Dendritic cell treated with granulocyte-macrophage colony-stimulating factor and Interleukin-4, amounts not matched to agents 40 ng/mL and 50 ng/mL, for 4 days (primary cell): Measurements from ENCODE around the gene BLM.

Experiments used
- H3K27ac Mint-ChIP-seq: one replicate; pipeline ENCODE4 v1.8.0; 2022; ENCODE audit warnings: mild to moderate bottlenecking, mixed read lengths
- H3K27me3 Mint-ChIP-seq: one replicate; pipeline ENCODE4 v1.8.0; 2022; ENCODE audit warnings: mild to moderate bottlenecking, mixed read lengths
- H3K36me3 Mint-ChIP-seq: one replicate; pipeline ENCODE4 v1.8.0; 2022; ENCODE audit warnings: low read depth, mixed read lengths
- H3K4me1 Mint-ChIP-seq: one replicate; pipeline ENCODE4 v1.8.0; 2022; ENCODE audit warnings: low read depth, mixed read lengths
- H3K4me3 Mint-ChIP-seq: one replicate; pipeline ENCODE4 v1.8.0; 2022; ENCODE audit warnings: mild to moderate bottlenecking, moderate library complexity, mixed read lengths
- H3K9me3 Mint-ChIP-seq: one replicate; pipeline ENCODE4 v1.8.0; 2022; ENCODE audit warnings: mixed read lengths
- intact Hi-C: fragments of 100-400 bp; cut with micrococcal nuclease; formaldehyde crosslinking; loops from one replicate; pipeline ENCODE4 v1.15.0; 2022

BLM gene

DNA sequence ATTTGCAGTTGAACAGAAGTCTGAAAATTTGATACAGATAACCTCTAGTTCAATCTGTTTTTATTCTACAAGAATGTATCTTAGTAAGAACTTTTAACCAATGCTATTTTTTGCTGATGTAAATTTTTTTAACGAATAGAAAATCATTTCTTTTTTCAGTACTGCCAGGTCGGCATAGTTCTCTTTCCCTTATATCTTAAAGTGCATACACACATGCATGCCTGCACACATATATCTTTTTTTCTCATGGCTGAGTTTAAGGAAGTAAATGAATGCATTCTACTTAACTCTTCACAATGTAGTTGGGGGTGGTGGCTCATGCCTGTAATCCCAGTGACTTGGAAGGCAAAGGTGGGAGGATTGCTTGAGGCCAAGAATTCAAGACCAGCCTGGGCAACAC lies 48.4 kb downstream of the BLM start:
- no peaks in the 10 kb centered on the region for H3K27me3 Mint-ChIP-seq
- intact Hi-C loops = no loop called here
- H3K9me3 Mint-ChIP-seq = no peaks in the 10 kb centered on the region
- peaks cover 11% of the 10 kb centered on the region for H3K4me1 Mint-ChIP-seq
- H3K27ac Mint-ChIP-seq = no peak overlapping the region
- H3K36me3 Mint-ChIP-seq = peaks cover 6% of the 10 kb centered on the region
- H3K4me3 Mint-ChIP-seq = no peak overlapping the region

GRCh38 chr15:90765966-90766365 lies 48.8 kb downstream of the BLM start:
- peaks cover 6% of the 10 kb centered on the region for H3K36me3 Mint-ChIP-seq
- H3K4me1 Mint-ChIP-seq = peaks cover 11% of the 10 kb centered on the region
- no peaks in the 10 kb centered on the region for H3K9me3 Mint-ChIP-seq
- no peak overlapping the region for H3K27ac Mint-ChIP-seq
- H3K27me3 Mint-ChIP-seq = no peaks in the 10 kb centered on the region
- intact Hi-C loops = no loop called here
- no peak overlapping the region for H3K4me3 Mint-ChIP-seq

DNA sequence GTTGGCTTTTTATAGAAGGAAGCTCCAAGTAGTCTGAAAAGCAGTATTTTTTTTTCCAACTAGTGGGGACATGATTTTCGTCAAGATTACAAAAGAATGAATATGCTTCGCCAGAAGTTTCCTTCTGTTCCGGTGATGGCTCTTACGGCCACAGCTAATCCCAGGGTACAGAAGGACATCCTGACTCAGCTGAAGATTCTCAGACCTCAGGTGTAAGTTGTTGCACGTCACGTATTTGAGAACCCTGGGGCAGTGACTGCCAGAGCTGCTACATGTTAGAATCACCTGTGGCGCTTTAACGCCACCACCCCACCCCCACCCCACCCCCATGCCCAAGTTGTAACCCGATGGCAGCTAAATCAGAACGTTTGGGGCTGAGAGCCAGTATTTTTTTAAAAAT lies 52.2 kb downstream of the BLM start:
- H3K27me3 Mint-ChIP-seq = no peaks in the 10 kb centered on the region
- H3K36me3 Mint-ChIP-seq = peaks cover 6% of the 10 kb centered on the region
- no peaks in the 10 kb centered on the region for H3K9me3 Mint-ChIP-seq
- H3K4me3 Mint-ChIP-seq = no peak overlapping the region
- no peaks in the 10 kb centered on the region for H3K4me1 Mint-ChIP-seq
- intact Hi-C loops = no loop called here
- H3K27ac Mint-ChIP-seq = no peak overlapping the region

GRCh38 chr15:90773485-90773884 lies 56.3 kb downstream of the BLM start:
- H3K27me3 Mint-ChIP-seq = no peaks in the 10 kb centered on the region
- no peak overlapping the region for H3K27ac Mint-ChIP-seq
- intact Hi-C loops = no loop called here
- no peaks in the 10 kb centered on the region for H3K9me3 Mint-ChIP-seq
- H3K4me3 Mint-ChIP-seq = no peak overlapping the region
- no peaks in the 10 kb centered on the region for H3K36me3 Mint-ChIP-seq
- peaks cover 5% of the 10 kb centered on the region for H3K4me1 Mint-ChIP-seq

DNA sequence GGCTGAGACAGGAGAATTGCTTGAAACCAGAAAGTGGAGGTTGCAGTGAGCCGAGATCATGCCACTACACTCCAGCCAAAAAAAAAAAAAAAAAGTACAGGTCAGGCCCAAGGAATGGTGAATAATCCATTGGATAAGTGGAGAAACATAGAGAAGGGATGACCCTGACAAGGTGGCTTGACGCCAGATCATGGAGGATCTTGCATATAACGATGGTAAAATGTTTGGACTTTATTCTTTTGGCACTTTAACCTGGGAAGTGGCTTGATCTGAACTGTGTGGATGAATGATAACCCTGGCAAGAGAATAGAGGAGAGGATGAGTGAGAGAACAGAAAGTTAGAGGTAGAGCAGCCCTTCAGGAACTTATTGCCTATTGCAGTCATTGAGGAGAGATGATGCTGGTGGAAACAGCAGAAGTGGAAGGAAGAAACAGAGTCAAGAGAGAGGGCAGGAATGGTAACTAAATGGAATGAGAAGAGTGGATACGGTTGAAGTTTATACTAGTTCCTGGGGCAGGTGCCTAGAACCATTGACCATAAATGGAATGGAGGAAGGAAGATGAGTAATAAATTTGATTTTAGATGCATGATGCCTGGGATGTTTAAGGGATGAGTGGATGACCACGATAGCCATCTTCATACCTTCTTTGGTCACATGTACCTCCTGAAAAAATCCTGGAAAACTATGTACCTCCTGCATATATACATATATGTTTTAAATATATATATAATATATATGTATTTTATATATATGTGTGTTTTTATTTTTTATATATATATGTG lies 57.8 kb downstream of the BLM start:
- Mint-ChIP-seq H3K4me3 (no peak overlapping the region), H3K9me3 (no peaks in the 10 kb centered on the region), H3K27ac (no peak overlapping the region), H3K27me3 (no peaks in the 10 kb centered on the region), H3K4me1 (peaks cover 9% of the 10 kb centered on the region), H3K36me3 (no peaks in the 10 kb centered on the region)
- intact Hi-C loops = no loop called here

DNA sequence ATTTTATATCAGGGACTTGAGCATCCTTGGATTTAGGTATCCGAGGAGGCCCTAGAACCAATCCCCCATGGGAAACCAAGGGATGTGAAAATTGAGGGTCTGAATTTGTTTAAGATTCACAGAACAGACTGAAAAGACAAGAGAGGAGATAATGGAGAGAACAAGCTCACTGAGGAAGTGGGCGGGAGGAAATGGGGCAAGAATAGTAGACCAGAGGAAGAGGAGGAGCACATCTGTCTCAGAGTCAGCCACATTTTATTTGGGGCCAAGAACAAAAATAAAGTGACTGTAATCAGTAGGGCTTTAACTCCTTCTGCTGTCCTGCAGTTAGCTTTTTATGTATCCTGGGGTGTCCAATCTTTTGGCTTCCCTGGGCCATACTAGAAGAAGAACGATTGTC lies 63.8 kb downstream of the BLM start:
- Mint-ChIP-seq H3K27me3 (no peaks in the 10 kb centered on the region), H3K9me3 (no peaks in the 10 kb centered on the region), H3K36me3 (no peaks in the 10 kb centered on the region), H3K27ac (no peak overlapping the region), H3K4me3 (no peak overlapping the region), H3K4me1 (peaks cover 24% of the 10 kb centered on the region)
- intact Hi-C loops = no loop called here

DNA sequence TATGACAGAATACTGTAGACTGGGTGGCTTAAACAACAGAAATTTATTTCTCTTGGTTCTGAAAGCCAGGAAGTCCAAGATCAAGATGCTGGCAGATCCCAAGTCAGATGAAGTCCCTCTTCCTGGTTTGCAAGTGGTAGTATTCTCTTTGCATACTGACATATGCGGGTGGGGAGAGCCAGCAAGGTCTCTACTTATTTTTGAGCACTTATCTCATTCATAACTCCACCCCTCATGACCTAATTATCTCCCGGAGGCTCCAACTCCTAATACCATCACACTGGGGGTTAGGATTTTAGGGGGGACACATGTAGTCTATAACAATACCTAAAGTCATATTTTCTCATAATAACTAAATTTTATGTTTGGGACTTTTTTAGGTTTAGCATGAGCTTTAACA lies 65.3 kb downstream of the BLM start:
- H3K27ac Mint-ChIP-seq = no peak overlapping the region

DNA sequence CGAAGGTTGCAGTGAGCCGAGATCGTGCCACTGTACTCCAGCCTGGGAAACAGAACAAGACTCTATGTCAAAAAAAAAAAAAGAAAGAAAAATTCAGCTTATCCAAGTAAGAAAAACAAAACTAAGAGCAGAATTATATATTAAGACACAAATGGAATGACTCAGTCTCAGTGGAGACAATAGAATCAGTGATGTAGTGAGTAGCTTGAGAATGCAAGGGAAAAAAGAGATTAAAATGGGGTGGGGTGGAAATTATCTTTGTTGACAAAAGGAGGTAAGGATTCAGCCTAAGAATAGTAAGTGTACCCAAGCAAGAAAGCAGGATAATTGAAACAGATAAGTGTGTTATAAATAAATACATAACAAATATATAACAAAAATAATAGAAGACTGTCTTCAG lies 70.7 kb downstream of the BLM start:
- Mint-ChIP-seq H3K36me3 (no peaks in the 10 kb centered on the region), H3K27me3 (no peaks in the 10 kb centered on the region), H3K4me3 (no peak overlapping the region), H3K4me1 (peaks cover 20% of the 10 kb centered on the region), H3K9me3 (no peaks in the 10 kb centered on the region), H3K27ac (no peak overlapping the region)
- intact Hi-C loops = no loop called here

More for the DNA sequence above, 65.3 kb downstream of the BLM start:
- H3K36me3 Mint-ChIP-seq = no peaks in the 10 kb centered on the region
- H3K9me3 Mint-ChIP-seq = no peaks in the 10 kb centered on the region
- no peak overlapping the region for H3K4me3 Mint-ChIP-seq
- intact Hi-C loops = no loop called here
- peaks cover 32% of the 10 kb centered on the region for H3K4me1 Mint-ChIP-seq
- H3K27me3 Mint-ChIP-seq = no peaks in the 10 kb centered on the region

DNA sequence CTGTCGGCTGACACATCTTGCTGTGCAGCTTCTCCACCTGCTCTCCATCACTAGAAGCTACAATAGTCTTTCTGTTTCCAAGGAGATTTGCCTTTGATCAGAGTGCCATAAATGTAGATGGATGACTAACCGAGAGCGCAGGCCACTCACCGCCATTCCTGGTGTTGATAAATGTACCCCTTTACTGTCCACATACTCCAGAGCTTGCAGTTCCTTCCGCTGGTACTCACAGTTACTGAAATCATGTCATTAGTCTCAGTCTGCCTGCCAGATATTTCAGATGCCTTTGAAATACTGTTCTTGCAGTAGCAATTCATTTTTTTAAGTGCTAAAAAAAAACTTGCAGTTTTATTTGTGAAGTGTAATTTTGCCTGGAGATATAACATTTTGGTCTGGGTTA lies 72.3 kb downstream of the BLM start:
- no peak overlapping the region for H3K4me3 Mint-ChIP-seq
- no peaks in the 10 kb centered on the region for H3K36me3 Mint-ChIP-seq
- H3K4me1 Mint-ChIP-seq = peaks cover 20% of the 10 kb centered on the region
- H3K27ac Mint-ChIP-seq = no peak overlapping the region
- no peaks in the 10 kb centered on the region for H3K27me3 Mint-ChIP-seq
- intact Hi-C loops = no loop called here
- no peaks in the 10 kb centered on the region for H3K9me3 Mint-ChIP-seq

DNA sequence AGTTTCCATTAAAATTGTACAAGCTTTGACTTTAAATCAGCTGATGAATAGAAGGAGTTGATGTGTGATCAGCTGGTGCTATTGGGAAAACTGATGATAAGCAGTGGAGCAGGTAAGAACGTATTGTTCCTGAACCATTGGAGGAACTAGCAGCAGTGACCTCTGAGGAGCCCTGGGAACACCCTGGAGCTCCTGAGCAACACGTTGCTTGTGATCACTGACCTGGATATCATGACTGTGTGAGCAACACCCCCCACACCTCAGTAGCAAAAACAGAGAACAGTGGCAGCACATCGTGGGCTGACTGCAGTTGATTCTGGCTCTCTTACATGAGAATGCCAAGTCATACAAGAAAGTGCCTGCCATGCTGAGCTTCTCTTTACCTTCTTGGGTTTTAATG lies 72.9 kb downstream of the BLM start:
- Mint-ChIP-seq H3K27me3 (no peaks in the 10 kb centered on the region), H3K4me1 (peaks cover 19% of the 10 kb centered on the region), H3K27ac (no peak overlapping the region), H3K4me3 (no peak overlapping the region), H3K36me3 (no peaks in the 10 kb centered on the region), H3K9me3 (no peaks in the 10 kb centered on the region)
- intact Hi-C loops = no loop called here

DNA sequence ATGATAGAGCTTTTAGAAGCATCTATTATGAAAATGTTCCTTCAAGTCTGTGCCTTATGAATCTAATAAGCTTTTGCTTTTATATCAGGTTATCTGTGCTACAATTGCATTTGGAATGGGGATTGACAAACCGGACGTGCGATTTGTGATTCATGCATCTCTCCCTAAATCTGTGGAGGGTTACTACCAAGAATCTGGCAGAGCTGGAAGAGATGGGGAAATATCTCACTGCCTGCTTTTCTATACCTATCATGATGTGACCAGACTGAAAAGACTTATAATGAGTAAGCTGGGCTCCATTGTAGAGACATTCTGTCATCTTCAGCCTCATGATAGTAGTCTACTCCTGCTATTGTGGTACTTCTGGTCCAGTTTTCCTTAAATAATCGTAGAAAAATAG lies 73.4 kb downstream of the BLM start:
- Mint-ChIP-seq H3K36me3 (no peaks in the 10 kb centered on the region), H3K27me3 (no peaks in the 10 kb centered on the region), H3K27ac (no peak overlapping the region), H3K4me1 (peaks cover 14% of the 10 kb centered on the region), H3K9me3 (no peaks in the 10 kb centered on the region), H3K4me3 (no peak overlapping the region)
- intact Hi-C loops = no loop called here

GRCh38 chr15:90794538-90794937 lies 77.4 kb downstream of the BLM start:
- Mint-ChIP-seq H3K27me3 (no peaks in the 10 kb centered on the region), H3K9me3 (no peaks in the 10 kb centered on the region), H3K4me3 (no peak overlapping the region), H3K36me3 (peaks cover 5% of the 10 kb centered on the region), H3K27ac (no peak overlapping the region), H3K4me1 (peaks cover 7% of the 10 kb centered on the region)
- intact Hi-C loops = no loop called here

- intact Hi-C loops = no loop called here
- Mint-ChIP-seq H3K9me3 (no peaks in the 10 kb centered on the region), H3K4me1 (peaks cover 27% of the 10 kb centered on the region), H3K36me3 (peaks cover 5% of the 10 kb centered on the region), H3K27me3 (no peaks in the 10 kb centered on the region), H3K4me3 (no peak overlapping the region), H3K27ac (peak overlapping the region; percentile 74)
These were observed 82.6 kb downstream of the BLM start for GRCh38 chr15:90799639-90800170.

DNA sequence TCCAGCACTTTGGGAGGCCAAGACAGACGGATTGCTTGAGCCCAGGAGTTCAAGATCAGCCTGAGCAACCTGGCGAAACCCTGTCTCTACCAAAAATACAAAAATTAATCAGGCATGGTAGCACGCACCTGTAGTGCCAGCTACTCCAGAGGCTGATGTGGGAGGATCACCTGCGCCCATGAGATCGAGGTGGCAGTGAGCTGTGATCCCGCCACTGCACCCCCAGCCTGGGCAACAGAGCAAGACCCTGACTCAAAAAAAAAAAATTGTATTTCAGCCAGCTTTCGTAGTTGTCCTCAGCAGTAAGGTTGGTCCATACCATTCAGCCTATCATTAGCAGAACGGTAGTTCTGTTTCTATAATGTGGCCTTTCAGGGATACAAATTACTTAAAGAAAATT lies 84.7 kb downstream of the BLM start:
- Mint-ChIP-seq H3K9me3 (no peaks in the 10 kb centered on the region), H3K27ac (no peak overlapping the region), H3K4me3 (no peak overlapping the region), H3K36me3 (peaks cover 2% of the 10 kb centered on the region), H3K27me3 (no peaks in the 10 kb centered on the region), H3K4me1 (peaks cover 32% of the 10 kb centered on the region)
- intact Hi-C loops = no loop called here
